Loucy (cell line): ENCODE data around the gene PDZRN3.

Experiments
- H2AFZ ChIP-seq: fragments of 200-600 bp; sonication (generic); 2 replicates; pipeline ENCODE4 v1.6.0; 2016; ENCODE audit warnings: antibody characterized with exemption, mild to moderate bottlenecking, low read length, moderate library complexity
- H3F3A ChIP-seq: fragments of 200-600 bp; 2 replicates; pipeline ENCODE4 v1.6.0; 2016; ENCODE audit warnings: antibody characterized with exemption, low read depth, mild to moderate bottlenecking
- H3K27me3 ChIP-seq: fragments of 200-600 bp; sonication (generic); 2 replicates; pipeline ENCODE4 v1.6.1; 2014; ENCODE audit warnings: low read length, mild to moderate bottlenecking; ENCODE audit not compliant: insufficient read depth, poor library complexity, severe bottlenecking
- H3K36me3 ChIP-seq: fragments of 200-600 bp; sonication (generic); 2 replicates; pipeline ENCODE4 v1.6.1; 2016; ENCODE audit warnings: low read length; ENCODE audit not compliant: insufficient read depth
- H3K4me1 ChIP-seq: fragments of 200-600 bp; sonication (generic); 2 replicates; pipeline ENCODE4 v1.5.1; 2014; ENCODE audit warnings: low read length, mild to moderate bottlenecking; ENCODE audit not compliant: insufficient read depth, poor library complexity, severe bottlenecking
- H3K4me2 ChIP-seq: fragments of 200-600 bp; sonication (generic); 2 replicates; pipeline ENCODE4 v1.6.0; 2014; ENCODE audit warnings: antibody characterized with exemption, low read length, low read depth, mild to moderate bottlenecking; ENCODE audit not compliant: poor library complexity, severe bottlenecking
- H3K4me3 ChIP-seq: fragments of 200-600 bp; sonication (generic); 2 replicates; pipeline ENCODE4 v1.5.1; 2014; ENCODE audit warnings: low read length, mild to moderate bottlenecking, mixed read lengths; ENCODE audit not compliant: poor library complexity, severe bottlenecking
- H3K79me2 ChIP-seq: fragments of 200-600 bp; sonication (generic); 2 replicates; pipeline ENCODE4 v1.6.1; 2014; ENCODE audit warnings: low read length; ENCODE audit not compliant: insufficient read depth
- H3K9ac ChIP-seq: fragments of 200-600 bp; sonication (generic); 2 replicates; pipeline ENCODE4 v1.6.0; 2014; ENCODE audit warnings: mild to moderate bottlenecking, low read depth, low read length, moderate library complexity; ENCODE audit not compliant: poor library complexity, severe bottlenecking
- H3K9me2 ChIP-seq: fragments of 200-600 bp; sonication (generic); replicated peaks from 2 replicates; pipeline ENCODE4 v1.6.1; 2016; ENCODE audit warnings: low read depth, low read length, mixed read lengths
- H3K9me3 ChIP-seq: fragments of 200-600 bp; sonication (generic); 2 replicates; pipeline ENCODE4 v1.6.1; 2014; ENCODE audit warnings: mild to moderate bottlenecking, antibody characterized with exemption, low read length, low read depth; ENCODE audit not compliant: insufficient read depth
- H4K20me1 ChIP-seq: fragments of 200-600 bp; sonication (generic); 2 replicates; pipeline ENCODE4 v1.6.0; 2014; ENCODE audit warnings: antibody characterized with exemption, low read length, mild to moderate bottlenecking; ENCODE audit not compliant: insufficient read depth, poor library complexity, severe bottlenecking
- EZH2phosphoT487 ChIP-seq: fragments of 200-600 bp; IDR thresholded peaks from 2 replicates; pipeline ENCODE4 v1.6.1; 2018; ENCODE audit warnings: antibody characterized with exemption, mild to moderate bottlenecking, moderate library complexity, borderline replicate concordance
- TF ChIP-seq, protein P1 (sequence below): fragments of 200-600 bp; sonication (generic); conservative IDR thresholded peaks from 2 replicates; pipeline ENCODE4 v1.5.1; 2014; ENCODE audit warnings: mild to moderate bottlenecking, antibody characterized with exemption, low read length

Gene PDZRN3

DNA sequence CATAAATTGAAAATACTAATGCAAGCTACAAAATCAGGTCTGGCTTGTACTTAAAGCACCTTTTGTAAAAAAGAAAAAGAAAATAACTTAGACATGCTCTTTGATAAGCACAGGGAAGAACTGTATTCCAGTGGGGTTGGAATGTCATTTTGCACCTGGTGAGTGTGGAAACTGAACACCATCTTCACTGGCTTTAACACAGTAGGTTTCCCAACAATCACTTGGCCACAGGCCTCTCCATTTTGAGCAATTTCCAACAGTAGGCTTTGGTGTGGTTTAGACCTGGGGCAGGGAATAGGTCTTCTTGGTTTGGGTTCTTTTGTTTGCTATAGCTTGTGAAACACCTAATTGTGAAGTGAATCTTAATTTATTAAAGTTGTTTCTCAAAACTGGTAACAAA is 18.9 kb downstream of the PDZRN3 start:
- TF ChIP-seq EZH2phosphoT487: no peak
- TF ChIP-seq, protein P1, sequence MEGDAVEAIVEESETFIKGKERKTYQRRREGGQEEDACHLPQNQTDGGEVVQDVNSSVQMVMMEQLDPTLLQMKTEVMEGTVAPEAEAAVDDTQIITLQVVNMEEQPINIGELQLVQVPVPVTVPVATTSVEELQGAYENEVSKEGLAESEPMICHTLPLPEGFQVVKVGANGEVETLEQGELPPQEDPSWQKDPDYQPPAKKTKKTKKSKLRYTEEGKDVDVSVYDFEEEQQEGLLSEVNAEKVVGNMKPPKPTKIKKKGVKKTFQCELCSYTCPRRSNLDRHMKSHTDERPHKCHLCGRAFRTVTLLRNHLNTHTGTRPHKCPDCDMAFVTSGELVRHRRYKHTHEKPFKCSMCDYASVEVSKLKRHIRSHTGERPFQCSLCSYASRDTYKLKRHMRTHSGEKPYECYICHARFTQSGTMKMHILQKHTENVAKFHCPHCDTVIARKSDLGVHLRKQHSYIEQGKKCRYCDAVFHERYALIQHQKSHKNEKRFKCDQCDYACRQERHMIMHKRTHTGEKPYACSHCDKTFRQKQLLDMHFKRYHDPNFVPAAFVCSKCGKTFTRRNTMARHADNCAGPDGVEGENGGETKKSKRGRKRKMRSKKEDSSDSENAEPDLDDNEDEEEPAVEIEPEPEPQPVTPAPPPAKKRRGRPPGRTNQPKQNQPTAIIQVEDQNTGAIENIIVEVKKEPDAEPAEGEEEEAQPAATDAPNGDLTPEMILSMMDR: no peak
- no peak overlapping the region for H3K4me2 ChIP-seq
- H3K79me2 ChIP-seq: no peaks in the 10 kb centered on the region
- no peak overlapping the region for H2AFZ ChIP-seq
- H4K20me1 ChIP-seq: no peaks in the 10 kb centered on the region
- no peak overlapping the region for H3K9ac ChIP-seq
- H3F3A ChIP-seq: no peaks in the 10 kb centered on the region
- no peaks in the 10 kb centered on the region for H3K9me2 ChIP-seq
- H3K27me3 ChIP-seq: no peaks in the 10 kb centered on the region
- H3K36me3 ChIP-seq: no peaks in the 10 kb centered on the region
- no peaks in the 10 kb centered on the region for H3K4me1 ChIP-seq
- no peak overlapping the region for H3K4me3 ChIP-seq
- no peaks in the 10 kb centered on the region for H3K9me3 ChIP-seq

DNA sequence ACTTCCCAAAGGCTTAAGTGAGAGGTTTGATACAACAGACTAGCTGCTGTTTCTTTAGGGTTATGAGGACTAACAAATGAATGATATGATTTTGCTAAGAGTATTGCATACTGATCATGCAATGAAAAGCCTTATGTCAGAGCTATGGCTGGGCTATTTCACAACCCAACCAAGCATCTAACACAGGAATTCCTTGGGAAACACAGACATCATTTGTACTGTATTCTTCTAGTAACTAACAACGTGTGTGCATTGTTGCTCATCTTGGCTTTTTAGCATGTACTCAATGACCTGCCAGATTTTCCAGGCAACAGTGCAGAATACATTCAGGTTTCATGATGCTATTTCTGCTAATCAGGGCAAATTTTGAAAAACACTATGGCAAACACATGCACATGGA is 19.3 kb downstream of the PDZRN3 start:
- Histone ChIP-seq H3F3A (no peaks in the 10 kb centered on the region), H3K79me2 (no peaks in the 10 kb centered on the region), H3K27me3 (no peaks in the 10 kb centered on the region), H3K4me3 (no peak overlapping the region), H3K36me3 (no peaks in the 10 kb centered on the region), H4K20me1 (no peaks in the 10 kb centered on the region), H3K9me2 (no peaks in the 10 kb centered on the region), H3K4me2 (no peak overlapping the region), H3K4me1 (no peaks in the 10 kb centered on the region), H3K9ac (no peak overlapping the region), H2AFZ (no peak overlapping the region), H3K9me3 (no peaks in the 10 kb centered on the region)
- TF ChIP-seq, protein P1: no peak
- TF ChIP-seq EZH2phosphoT487: no peak

DNA sequence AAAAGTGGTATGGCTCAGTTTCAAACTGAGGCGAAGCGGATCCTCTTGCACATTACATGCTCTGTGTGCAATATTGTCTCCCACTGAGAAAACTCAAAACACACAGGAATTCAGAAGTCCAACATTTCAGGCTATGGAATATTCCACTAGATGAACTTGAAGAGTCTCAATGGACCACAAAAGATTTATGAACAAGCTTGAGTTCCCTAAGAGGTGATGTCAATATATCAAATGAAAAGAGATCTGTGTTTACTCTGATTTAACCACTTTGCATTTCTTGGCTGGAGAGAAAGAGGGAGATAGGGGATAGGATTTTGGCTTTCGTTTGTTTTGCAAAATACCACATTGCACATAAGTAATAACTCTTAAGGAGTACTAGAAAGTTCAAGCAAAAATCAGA is 20.3 kb downstream of the PDZRN3 start:
- no peaks in the 10 kb centered on the region for H3K9me3 ChIP-seq
- no peaks in the 10 kb centered on the region for H3K79me2 ChIP-seq
- no peaks in the 10 kb centered on the region for H3K36me3 ChIP-seq
- no peak for TF ChIP-seq EZH2phosphoT487
- TF ChIP-seq, protein P1: no peak
- H3F3A ChIP-seq: no peaks in the 10 kb centered on the region
- H2AFZ ChIP-seq: no peak overlapping the region
- H4K20me1 ChIP-seq: no peaks in the 10 kb centered on the region
- H3K27me3 ChIP-seq: no peaks in the 10 kb centered on the region
- no peaks in the 10 kb centered on the region for H3K4me1 ChIP-seq
- no peak overlapping the region for H3K9ac ChIP-seq
- no peak overlapping the region for H3K4me3 ChIP-seq
- no peaks in the 10 kb centered on the region for H3K9me2 ChIP-seq
- no peak overlapping the region for H3K4me2 ChIP-seq
